Measurements from ENCODE around the gene CAMK2A.

Gene CAMK2A

GRCh38 chr5:150289551-150290390, at the start of gene CAMK2A:
CAMK2A (minus strand) TSS chr5:150289773; CDS start chr5:150289625, 148 bp downstream.
- no peak for DNase-seq

- DNase-seq: no peak
Observed at GRCh38 chr5:150339165-150339564, 49.6 kb upstream of the CAMK2A start.

DNA sequence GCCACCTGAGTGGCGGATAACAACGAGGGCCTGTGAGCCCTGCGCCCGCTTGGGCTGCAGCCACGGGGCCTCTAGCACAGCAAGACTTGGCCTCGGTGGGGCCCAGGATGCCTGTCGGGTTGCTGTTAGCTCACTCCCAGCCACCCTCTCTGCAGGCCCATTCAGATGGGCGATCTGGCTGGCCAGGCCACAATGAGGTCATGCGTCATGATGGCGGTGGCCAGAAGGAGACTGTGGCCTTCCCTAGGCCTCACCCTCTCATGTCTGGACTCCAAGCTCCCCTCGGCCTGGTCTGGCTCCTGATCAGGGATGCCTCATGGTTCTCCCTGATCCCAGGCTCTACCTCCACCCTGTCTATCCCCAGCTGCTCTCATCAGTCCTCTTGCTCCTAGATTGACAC, 49.0 kb upstream of the CAMK2A start:
- DNase-seq: no peak

DNA sequence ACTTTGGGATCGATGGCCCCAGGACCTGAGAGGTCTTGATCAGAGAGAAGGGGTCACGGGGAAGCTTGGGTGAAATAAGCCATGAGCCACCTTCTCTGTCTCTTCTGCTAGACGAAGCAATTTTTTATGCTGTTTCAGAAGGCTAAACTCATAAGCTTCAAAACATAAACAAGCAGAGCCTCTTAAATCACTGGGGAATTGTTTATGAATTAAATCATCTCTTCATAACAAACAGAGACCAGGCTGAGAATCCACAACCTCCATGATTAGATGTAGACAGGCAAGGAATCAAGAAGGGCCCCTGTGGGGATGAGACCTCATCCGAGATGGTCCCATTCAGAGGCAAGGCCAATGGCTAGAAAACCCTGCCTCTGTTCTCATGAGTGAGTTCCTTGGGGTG, 46.2 kb upstream of the CAMK2A start:
- DNase-seq: no peak

- no peak for DNase-seq
Observed at GRCh38 chr5:150333400-150333799, 43.8 kb upstream of the CAMK2A start.

GRCh38 chr5:150329881-150330876, 40.6 kb upstream of the CAMK2A start:
- no peak for DNase-seq

DNA sequence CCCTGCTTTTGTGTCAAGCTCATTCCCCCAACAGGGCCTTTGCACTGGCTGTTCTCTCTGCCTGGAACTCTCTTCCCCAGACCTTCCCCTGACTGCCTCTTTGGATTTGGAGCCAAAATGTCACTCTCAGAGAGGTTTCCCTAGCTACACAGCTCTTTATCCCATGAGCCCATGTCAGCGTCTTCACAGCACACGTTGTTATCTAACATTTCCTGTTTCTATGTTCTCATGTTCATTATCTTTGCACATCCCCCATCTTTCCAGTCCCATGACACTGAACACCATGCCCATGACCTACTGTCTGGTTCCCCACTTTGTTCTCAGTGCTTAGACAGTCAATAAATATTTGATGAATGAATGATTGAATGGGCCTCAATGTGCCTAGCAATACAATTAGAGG, 39.5 kb upstream of the CAMK2A start:
- no peak for DNase-seq

DNA sequence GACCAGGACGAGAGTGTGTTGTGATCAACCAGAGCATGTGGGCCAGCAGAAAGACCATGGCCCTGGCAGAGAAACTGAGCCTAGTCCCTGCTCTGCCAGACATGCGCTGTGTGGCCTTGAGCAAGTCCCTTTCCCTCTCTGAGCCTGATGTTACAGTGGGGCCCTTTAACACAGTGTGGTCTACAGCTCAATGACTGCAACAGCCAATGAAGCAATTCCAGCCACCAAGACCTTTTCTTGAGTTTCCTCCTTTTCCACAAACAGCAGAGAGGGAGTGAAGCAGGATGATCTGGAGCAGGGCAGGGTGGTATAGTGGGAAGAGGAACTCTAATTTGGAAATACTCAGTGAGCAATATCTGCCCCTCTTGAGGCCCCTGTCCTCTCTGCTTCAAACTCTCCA, 38.9 kb upstream of the CAMK2A start:
- DNase-seq: no peak

- no peak for DNase-seq
Observed at GRCh38 chr5:150327139-150327538, 37.6 kb upstream of the CAMK2A start.

DNA sequence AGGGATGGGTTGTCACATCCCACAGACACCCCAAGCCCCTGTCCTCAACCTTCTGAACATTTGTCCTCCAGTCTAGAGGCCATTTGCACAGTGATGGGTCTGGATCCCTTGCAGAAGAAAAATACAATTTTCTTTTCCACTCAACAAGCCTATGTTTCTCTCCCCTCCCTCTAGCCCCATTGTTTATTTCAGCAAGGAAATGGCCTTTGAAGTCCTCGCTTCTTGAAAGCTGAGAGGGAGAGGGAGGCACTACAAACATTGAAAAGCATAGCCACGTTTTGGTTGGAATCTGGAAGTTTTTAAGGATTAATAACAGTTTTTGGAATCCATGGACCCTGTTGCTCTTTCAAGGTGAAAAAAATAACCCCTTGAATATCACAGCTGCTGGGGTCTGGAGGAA, 37.1 kb upstream of the CAMK2A start:
- DNase-seq: no peak

- no peak for DNase-seq
Observed at GRCh38 chr5:150325426-150325825, 35.9 kb upstream of the CAMK2A start.

DNA sequence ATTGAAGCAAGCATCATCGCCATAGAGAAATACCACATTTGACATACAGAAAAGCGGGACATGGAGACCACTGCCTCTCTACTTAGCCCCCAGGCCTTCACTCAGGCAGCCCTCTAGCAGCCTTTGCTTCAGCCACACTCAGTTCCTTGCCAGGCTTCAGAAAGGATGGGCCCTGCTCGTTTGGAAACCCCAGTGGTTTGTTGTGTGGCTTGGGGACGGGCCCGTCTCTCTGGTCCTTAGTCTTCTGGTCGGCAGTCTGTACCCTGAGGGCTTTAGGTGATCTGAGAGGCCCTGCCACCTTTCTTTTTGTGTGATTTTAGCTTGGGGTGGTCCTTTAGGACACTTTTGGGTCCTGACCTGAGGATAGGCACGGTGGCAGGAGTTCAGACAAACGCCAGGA, 34.2 kb upstream of the CAMK2A start:
- no peak for DNase-seq

DNA sequence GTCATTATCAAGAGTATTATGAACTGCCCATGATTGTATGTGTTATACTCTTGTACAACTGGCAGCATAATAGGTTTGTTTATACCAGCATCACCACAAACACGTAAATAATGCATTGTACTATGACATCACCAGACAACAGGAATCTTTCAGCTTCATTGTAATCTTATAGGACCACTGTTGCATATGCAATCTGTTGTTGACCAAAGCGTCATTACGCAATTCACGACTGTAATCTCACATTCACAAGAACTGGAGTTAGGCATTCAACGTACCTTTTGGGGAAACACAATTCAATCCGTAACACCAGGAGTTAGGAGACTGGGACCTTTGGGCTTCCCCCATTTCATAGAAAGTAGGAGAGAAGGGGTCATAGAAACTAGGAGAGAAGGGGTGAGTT, 33.5 kb upstream of the CAMK2A start:
- DNase-seq: no peak

DNA sequence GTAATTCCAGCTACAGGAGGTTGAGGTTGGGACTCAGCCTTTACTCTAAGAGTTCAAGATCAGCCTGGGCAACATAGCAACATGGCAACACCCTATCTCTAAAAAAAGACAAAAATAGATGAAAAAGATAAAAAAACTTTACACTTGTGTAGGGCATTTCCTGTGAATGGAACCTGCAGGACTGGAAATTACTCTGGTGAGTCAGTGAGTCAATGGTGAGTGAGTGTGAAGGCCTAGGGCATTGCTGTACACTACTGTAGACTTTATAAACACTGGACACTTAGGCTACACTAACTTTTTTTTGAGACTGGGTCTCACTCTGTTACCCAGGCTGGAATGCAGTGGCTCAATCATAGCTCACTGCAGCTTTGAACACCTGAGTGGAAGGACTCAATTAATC, 32.6 kb upstream of the CAMK2A start:
- DNase-seq: no peak

DNA sequence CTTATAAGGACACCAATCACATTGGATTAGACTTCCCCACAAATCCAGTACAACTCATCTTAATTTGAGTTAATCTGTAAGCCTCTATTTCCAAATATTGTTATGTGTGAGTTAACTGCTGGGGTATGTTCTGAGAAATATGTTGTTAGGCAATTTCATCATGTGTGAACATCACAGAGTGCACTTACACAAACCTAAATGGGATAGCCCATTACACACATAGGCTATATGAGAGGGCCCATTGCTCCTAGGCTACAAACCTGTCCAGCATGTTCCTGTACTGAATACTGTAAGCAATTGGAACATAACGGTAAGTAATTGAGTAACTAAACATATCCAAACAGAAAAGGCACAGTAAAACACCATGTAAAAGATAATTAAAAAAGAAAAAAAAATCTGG, 32.2 kb upstream of the CAMK2A start:
- DNase-seq: no peak

DNA sequence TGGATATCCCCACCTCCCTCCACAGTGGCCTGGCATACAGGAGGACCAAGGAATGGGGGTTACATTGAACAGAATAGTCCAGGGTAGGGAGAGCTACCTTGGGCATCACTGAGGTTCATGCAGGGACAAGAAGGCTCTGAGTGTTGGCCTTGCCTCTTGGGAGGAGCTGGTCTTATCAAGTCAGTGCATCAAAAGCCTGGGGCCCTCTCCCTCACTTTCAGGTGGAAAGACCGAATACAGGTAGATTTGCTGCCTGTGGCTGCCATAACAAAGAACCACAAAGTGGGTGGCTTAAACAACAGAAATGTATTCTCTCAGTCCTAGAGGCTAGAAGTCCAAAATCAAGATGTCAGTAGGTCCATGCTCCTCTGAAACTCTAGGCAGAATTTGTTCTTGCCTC, 31.6 kb upstream of the CAMK2A start:
- no peak for DNase-seq

DNA sequence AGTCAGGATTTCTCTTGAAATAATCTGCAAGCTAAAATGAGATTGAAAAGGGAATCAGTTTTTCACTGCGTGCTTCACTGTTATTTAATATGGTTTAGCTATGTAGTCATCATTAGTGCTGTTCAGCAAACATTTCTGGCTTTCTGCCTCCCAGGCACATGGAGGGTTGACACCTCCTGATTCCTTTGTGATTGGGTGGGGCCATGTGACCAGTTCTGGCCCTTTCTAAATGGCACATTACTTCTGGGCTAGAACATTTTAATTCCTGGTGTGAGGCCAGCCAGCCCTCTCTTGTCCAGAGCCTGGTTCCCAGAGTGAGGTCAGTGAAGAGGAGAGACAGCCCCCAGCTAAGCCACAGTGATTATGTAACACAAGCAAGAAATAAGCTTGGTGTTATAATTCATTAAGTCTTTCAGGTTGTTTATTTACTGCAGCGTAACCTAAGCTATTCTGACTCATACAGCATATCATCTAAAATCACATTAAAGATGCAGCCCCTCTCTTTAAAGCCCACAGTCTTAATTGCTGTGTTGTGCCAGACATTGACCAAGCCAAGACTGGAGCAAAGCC, 30.6 kb upstream of the CAMK2A start:
- DNase-seq: no peak

DNA sequence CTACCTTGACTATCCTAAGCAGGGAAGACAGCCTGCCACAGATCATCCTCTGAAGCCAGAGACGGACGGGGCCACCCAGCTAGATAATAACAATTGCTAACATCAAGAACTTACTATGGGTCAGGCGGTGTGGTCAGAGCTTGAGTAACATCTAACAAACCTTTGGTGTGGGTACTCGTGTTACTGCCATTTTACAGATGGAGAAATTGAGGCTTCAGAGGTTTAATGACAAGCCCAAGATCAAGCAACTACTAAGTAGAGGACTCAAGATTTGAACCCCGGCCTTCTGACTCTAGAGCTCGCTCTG, 29.9 kb upstream of the CAMK2A start:
- no peak for DNase-seq

GRCh38 chr5:150318613-150319483, 29.3 kb upstream of the CAMK2A start:
- DNase-seq: no peak

DNA sequence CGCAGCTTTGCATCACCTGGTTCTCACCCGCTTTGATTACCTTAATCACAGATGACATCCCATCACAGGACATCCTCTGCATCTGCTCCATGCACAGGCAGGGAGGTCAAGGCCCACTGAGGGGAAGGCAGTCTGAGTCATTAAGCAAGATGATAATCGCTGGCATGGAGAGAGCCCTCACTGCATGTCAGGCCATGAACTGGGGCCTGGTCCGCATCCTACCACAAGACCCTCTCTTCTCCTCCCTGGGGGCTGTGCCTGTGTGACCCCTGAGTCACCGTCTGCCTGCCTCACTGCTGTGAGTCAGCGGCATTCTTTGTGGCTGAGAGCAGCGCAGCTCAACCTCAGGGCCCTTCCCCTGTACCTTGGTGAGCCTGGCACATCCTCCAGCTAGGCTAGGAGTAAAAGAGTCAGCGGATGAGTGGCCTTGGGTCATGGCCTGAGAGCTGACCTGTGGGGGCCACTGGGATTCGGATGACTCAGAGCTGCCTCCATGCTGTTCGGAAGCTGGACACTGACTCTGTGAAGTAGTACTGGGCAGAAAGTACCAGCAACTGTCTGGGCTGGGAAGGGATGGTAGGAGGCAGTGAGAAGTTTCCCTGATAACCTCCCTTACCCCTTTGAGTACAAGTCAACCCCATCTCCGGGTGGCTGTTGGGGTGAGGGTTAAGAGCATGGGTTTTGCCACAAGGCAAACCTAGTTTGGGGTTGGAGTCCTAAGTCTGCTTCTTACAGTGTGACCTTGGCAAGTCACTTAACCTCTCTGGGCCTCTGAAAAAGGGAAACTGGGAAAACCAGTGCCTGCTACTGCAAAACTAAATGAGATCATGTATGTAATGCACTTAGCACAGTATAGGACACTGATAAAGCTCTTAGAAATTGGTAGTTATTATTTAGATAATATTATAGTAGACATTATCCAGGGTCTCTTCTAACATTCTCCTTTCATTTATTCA, 27.8 kb upstream of the CAMK2A start:
- DNase-seq: no peak

- no peak for DNase-seq
Observed at GRCh38 chr5:150316320-150316719, 26.7 kb upstream of the CAMK2A start.

DNA sequence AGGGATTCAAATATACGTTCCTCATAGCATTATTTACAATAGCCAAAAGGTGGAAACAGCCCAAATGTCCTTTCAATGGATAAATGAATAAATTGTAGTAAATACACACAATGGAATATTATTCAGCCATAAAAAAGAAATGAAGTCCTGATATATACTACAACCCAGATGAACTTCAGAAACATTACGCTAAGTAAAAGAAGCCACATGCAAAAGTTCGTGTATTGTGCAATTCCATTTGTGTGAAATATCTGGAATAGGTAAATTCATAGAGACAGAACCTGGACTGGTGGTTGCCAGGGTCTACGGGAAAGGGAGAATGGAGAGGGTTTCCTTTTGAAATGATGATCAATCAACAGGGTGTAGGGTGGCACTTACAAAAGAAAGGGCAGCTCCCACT, 25.7 kb upstream of the CAMK2A start:
- DNase-seq: no peak

All from NCI-H187 (cell line).